ENCODE results near the gene PLEK2.

- TF ChIP-seq, protein P1, sequence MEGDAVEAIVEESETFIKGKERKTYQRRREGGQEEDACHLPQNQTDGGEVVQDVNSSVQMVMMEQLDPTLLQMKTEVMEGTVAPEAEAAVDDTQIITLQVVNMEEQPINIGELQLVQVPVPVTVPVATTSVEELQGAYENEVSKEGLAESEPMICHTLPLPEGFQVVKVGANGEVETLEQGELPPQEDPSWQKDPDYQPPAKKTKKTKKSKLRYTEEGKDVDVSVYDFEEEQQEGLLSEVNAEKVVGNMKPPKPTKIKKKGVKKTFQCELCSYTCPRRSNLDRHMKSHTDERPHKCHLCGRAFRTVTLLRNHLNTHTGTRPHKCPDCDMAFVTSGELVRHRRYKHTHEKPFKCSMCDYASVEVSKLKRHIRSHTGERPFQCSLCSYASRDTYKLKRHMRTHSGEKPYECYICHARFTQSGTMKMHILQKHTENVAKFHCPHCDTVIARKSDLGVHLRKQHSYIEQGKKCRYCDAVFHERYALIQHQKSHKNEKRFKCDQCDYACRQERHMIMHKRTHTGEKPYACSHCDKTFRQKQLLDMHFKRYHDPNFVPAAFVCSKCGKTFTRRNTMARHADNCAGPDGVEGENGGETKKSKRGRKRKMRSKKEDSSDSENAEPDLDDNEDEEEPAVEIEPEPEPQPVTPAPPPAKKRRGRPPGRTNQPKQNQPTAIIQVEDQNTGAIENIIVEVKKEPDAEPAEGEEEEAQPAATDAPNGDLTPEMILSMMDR (IDR thresholded peaks at IDR 0.05): no peak
- no peak for TF ChIP-seq EP300 (IDR thresholded peaks at IDR 0.05)
Observed at GRCh38 chr14:67435603-67436002, 23.6 kb upstream of the PLEK2 start.
